BLaER1 treated with 17β-estradiol and CSF1 and Interleukin-3, amounts not matched to agents 10 nM and 100 nM (cell line): Measurements from ENCODE around the gene NBAS.

Experiments
- H3K27ac ChIP-seq, 11 experiments: shearing (Covaris generic); formaldehyde crosslinking; 2 replicates each; pipeline ENCODE4 v1.8.1; 2022
- H3K27me3 ChIP-seq, 11 experiments: shearing (Covaris generic); formaldehyde crosslinking; 2 replicates each; pipeline ENCODE4 v1.8.1; 2022
- H3K36me3 ChIP-seq, 11 experiments: shearing (Covaris generic); formaldehyde crosslinking; 2 replicates each; pipeline ENCODE4 v1.8.1; 2022
- H3K4me1 ChIP-seq, 10 experiments: shearing (Covaris generic); formaldehyde crosslinking; 2 replicates each; pipeline ENCODE4 v1.8.1; 2022
- H3K4me2 ChIP-seq, 11 experiments: shearing (Covaris generic); formaldehyde crosslinking; 2 replicates each; pipeline ENCODE4 v1.8.1; 2022
- H3K4me3 ChIP-seq, 10 experiments: shearing (Covaris generic); formaldehyde crosslinking; 2 replicates each; pipeline ENCODE4 v1.8.1; 2022
- H3K9ac ChIP-seq, 11 experiments: shearing (Covaris generic); formaldehyde crosslinking; 2 replicates each; pipeline ENCODE4 v1.8.1; 2022
- H3K9me3 ChIP-seq, 11 experiments: shearing (Covaris generic); formaldehyde crosslinking; replicated peaks in 1 of 11; 2 replicates each; pipeline ENCODE4 v1.8.1; 2022
- H4K20me1 ChIP-seq, 11 experiments: shearing (Covaris generic); formaldehyde crosslinking; 2 replicates each; pipeline ENCODE4 v1.8.1; 2022
- Cebpa-rat ChIP-seq, 11 experiments: shearing (Covaris generic); IDR thresholded peaks; 2 replicates each; pipeline ENCODE4 v1.8.1; 2022

The NBAS gene

DNA sequence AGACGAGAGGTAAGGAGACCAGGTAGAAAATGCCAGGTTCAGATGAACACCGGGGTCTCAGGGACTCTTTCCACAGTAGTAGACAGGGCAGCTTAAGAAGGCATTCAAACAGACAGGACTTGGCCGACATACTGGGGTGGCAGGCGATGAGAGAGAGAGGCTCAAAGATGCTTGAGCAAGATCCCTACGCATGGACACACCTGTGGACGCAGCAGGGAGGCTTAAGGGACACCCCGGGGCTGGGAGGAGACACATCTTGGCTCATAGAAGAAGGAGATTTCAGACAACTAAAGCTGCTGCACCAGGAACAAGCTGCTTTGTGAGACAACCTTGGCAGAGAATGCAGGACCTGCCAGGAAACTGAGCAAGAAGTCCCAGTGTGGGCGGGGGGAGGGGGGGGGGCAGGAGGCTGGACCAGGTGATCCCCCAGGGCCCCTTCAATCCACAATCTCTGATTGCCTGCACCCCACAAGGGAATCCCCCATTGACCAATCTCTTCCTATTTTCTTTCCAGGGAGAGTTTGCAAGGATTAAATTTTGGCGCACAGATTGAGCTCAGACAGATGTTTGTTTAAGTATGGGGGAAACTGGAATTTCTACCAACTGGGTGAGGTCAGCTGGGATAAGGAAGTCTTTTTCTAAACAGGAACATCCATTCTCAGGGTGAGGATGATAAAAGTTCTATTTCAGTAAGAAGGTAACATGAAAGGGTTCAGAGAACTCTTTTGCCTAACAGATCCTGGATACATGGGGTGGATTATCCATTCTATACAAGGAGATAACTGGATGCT, 400.7 kb downstream of the NBAS start:
- Histone ChIP-seq H3K4me1 (peaks cover 0 to 14% (median 0%) of the 10 kb centered on the region in 10 experiments; a peak in 5 of 20 replicates), H4K20me1 (no peaks in the 10 kb centered on the region), H3K9ac (no peak overlapping the region), H3K27ac (no peak overlapping the region), H3K36me3 (no peaks in the 10 kb centered on the region; a peak in 1 of 22 replicates), H3K27me3 (no peaks in the 10 kb centered on the region), H3K4me3 (no peak overlapping the region), H3K4me2 (no peak overlapping the region), H3K9me3 (no peaks in the 10 kb centered on the region)
- TF ChIP-seq Cebpa-rat (IDR thresholded peaks at IDR 0.05): no peak

DNA sequence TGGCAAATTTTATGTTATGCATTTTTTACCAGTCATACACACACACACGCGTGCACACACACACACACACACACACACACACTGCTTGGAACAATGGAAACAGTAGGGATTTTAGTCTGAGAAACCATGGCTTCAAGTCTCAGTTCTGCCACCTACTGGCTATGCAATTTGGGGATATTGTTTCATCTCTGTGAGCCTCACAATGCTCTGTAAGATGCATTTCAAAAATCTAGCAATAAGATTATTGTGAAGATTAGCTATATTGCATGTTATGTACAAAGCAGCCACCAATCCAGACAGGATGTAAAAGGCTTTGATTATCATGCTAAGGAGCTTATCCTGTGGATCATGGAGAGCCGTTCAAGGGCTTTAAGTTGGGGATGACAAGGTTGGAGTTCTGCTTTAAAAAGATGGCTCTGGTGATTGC, 401.4 kb downstream of the NBAS start:
- Histone ChIP-seq H3K36me3 (no peaks in the 10 kb centered on the region), H3K9ac (no peak overlapping the region), H3K27me3 (no peaks in the 10 kb centered on the region), H3K4me2 (no peak overlapping the region), H4K20me1 (no peaks in the 10 kb centered on the region), H3K9me3 (no peaks in the 10 kb centered on the region), H3K27ac (no peak overlapping the region), H3K4me3 (no peak overlapping the region), H3K4me1 (peaks cover 0 to 9% (median 0%) of the 10 kb centered on the region in 10 experiments; a peak in 5 of 20 replicates)
- TF ChIP-seq Cebpa-rat (IDR thresholded peaks at IDR 0.05): no peak

DNA sequence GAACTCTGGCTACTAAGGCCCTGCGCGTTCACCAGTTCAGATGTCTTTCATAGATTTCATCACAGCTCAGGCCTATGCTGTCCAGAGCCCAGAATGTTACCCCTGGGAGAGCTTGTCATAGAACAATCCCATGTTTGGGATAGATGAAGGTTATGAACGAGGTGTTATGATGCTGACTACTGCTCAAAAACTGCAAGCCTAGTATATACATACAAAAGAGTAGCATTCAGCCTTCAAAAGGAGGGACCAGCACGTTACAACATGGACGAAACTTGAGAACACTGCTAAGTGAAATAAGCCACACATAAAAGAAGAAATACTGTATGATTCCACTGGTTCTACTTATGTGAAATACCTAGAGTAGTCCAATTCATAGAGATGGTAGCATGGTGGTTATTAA, 401.9 kb downstream of the NBAS start:
- Histone ChIP-seq H3K27me3 (no peaks in the 10 kb centered on the region), H3K9me3 (no peaks in the 10 kb centered on the region), H3K4me2 (no peak overlapping the region), H3K27ac (no peak overlapping the region), H3K4me1 (peaks cover 0 to 3% (median 0%) of the 10 kb centered on the region in 10 experiments; a peak in 4 of 20 replicates), H4K20me1 (no peaks in the 10 kb centered on the region), H3K9ac (no peak overlapping the region), H3K4me3 (no peak overlapping the region), H3K36me3 (no peaks in the 10 kb centered on the region)
- TF ChIP-seq Cebpa-rat (IDR thresholded peaks at IDR 0.05): no peak

DNA sequence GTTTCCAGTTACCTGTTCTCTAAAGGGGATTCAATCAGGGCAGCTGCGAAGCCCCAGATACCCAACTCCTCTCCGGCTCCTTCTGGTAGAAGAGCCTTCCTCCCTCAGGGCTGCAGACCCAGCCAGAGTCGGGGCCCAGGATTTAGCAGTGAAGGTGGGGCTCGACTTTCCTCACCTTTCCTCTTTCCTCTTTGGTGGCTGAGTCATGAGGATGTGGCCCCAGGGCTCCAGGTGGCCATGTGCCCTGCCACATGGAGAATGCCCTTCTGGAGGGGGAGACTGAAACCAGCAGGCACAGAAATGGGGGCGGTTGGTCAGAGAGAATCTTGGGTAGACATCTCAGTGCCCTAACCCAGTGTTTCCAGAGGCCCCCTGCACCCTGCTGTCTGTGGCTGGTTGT, 402.6 kb downstream of the NBAS start:
- no peaks in the 10 kb centered on the region for H4K20me1 ChIP-seq
- H3K27ac ChIP-seq: no peak overlapping the region
- H3K27me3 ChIP-seq: no peaks in the 10 kb centered on the region
- H3K9ac ChIP-seq: no peak overlapping the region
- H3K9me3 ChIP-seq: no peaks in the 10 kb centered on the region
- TF ChIP-seq Cebpa-rat (IDR thresholded peaks at IDR 0.05): no peak
- H3K4me2 ChIP-seq: no peak overlapping the region
- H3K36me3 ChIP-seq: no peaks in the 10 kb centered on the region
- H3K4me3 ChIP-seq: no peak overlapping the region
- no peaks in the 10 kb centered on the region for H3K4me1 ChIP-seq

DNA sequence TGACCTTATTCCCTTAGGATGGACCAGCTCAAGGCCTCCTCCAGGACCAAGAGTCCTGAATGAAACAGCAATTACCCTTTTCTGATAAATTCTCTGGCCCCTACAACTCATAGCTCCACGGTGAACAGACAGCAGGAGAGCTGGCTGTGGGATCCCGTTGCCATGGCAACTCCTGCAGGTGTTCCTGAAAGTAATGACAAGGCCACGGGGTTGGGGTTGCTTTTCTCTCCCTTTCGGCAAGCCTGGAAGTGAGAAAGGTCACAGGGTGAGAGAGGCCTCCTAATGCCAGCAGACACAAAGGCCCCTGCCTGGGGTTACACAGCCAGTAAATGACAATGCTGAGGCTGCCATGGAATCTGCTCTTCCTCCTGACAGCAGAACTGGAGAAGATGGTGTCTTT, 403.0 kb downstream of the NBAS start:
- Histone ChIP-seq H3K9me3 (no peaks in the 10 kb centered on the region), H3K27me3 (no peaks in the 10 kb centered on the region), H3K4me2 (no peak overlapping the region), H3K4me3 (no peak overlapping the region), H3K4me1 (no peaks in the 10 kb centered on the region), H4K20me1 (no peaks in the 10 kb centered on the region), H3K36me3 (no peaks in the 10 kb centered on the region), H3K9ac (no peak overlapping the region), H3K27ac (no peak overlapping the region; a peak in 1 of 22 replicates)
- no peak for TF ChIP-seq Cebpa-rat (IDR thresholded peaks at IDR 0.05)

DNA sequence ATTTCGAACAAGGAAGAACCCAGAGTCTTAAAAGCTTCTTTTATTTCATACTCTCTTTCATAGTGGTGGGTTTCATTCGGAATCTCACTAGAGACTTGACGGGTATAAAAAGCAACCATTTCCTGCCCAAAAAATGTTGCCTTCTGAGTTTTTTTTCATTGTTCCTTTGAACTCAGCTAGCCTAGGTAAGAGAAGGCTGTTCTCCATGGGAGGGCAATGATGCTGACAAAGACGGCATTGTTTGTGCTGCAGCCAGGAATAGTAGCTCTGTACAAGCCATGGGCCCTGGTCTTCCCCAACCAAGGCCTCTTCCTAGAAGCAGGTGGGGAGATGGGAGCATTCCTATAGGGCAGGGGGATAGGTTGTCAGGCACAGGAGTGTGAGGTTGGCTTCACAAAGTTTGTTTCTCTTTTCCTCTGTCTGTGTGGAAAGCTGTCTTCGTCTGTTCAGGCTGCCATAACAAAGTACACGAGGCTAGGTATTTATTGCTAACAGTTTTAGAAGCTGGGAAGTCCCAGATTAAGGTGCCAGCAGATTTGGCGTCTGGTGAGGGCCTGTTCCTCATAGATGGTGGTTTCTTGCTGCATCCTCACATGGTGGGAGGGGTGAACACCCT, 405.1 kb downstream of the NBAS start:
- Histone ChIP-seq H3K9me3 (no peaks in the 10 kb centered on the region), H4K20me1 (no peaks in the 10 kb centered on the region), H3K4me1 (no peaks in the 10 kb centered on the region), H3K36me3 (no peaks in the 10 kb centered on the region), H3K27me3 (no peaks in the 10 kb centered on the region), H3K27ac (no peak overlapping the region), H3K4me3 (no peak overlapping the region), H3K4me2 (no peak overlapping the region), H3K9ac (no peak overlapping the region)
- TF ChIP-seq Cebpa-rat (IDR thresholded peaks at IDR 0.05): no peak

DNA sequence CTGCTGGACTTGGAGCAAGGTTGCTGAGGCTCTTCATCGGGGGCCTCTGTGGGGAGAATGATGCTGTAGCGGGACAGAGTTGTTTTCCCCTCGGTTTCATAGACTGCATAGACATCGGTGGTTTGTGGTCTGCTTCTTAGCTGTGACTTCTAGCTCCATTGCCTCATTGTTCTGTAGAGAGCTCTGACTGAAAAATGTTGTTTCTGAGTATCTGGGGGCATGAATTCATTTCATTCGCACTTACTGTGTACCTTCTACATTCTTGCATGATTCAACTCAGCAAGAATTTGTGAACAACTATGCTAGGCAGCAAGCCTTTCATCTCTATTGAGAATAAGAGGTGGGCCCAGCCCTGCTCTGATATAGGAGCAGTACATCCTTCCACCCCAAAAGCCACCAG, 406.8 kb downstream of the NBAS start:
- TF ChIP-seq Cebpa-rat (IDR thresholded peaks at IDR 0.05): no peak

DNA sequence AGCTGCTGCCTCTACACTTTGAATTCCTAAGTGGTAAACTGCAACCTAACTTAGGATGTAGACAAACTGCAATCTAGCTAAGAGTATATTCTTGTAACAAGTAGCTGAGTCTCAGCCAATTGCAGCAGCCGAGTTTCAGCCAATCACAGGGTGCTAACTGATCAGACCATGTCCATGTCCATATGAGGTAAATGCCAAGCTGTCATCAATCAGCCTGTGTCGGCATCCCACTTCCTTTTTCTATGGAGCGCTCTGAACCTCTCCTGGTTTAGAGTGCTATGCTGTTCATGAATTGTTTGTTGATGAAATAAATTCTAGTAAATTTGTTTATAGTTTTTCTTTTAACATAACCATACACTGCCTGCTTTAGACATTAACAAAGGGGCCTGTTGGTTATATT, 408.8 kb downstream of the NBAS start:
- H3K27me3 ChIP-seq: no peaks in the 10 kb centered on the region
- TF ChIP-seq Cebpa-rat (IDR thresholded peaks at IDR 0.05): no peak
- H3K4me3 ChIP-seq: no peak overlapping the region
- no peak overlapping the region for H3K4me2 ChIP-seq
- no peaks in the 10 kb centered on the region for H3K36me3 ChIP-seq
- no peaks in the 10 kb centered on the region for H3K4me1 ChIP-seq
- H3K9me3 ChIP-seq: no peaks in the 10 kb centered on the region
- no peak overlapping the region for H3K9ac ChIP-seq
- no peak overlapping the region for H3K27ac ChIP-seq
- H4K20me1 ChIP-seq: no peaks in the 10 kb centered on the region

More for the DNA sequence above, 406.8 kb downstream of the NBAS start:
- H3K9ac ChIP-seq: no peak overlapping the region
- no peak overlapping the region for H3K4me2 ChIP-seq
- H3K27ac ChIP-seq: no peak overlapping the region
- no peaks in the 10 kb centered on the region for H4K20me1 ChIP-seq
- no peak overlapping the region for H3K4me3 ChIP-seq
- H3K36me3 ChIP-seq: no peaks in the 10 kb centered on the region
- no peaks in the 10 kb centered on the region for H3K9me3 ChIP-seq
- H3K27me3 ChIP-seq: no peaks in the 10 kb centered on the region
- no peaks in the 10 kb centered on the region for H3K4me1 ChIP-seq

DNA sequence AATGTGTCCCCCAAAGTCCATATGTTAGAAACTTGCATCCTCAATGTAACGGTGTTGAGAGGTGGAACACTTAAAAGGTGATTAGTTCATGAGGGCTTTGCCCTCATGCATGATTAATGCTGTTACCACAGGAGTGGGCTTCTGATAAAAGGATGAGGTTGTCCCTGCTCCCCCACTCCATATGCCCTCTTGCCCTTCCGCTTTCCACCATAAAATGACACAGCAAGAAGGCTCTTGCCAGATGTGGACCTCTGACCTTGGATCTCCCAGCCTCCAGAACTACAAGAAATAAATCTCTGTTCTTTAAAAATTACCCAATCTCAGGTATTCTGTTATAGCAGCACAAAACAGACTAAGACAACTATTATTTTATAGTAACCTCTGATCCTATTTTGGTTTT, 412.1 kb downstream of the NBAS start:
- Histone ChIP-seq H3K4me3 (no peak overlapping the region), H3K27ac (no peak overlapping the region), H3K27me3 (no peaks in the 10 kb centered on the region), H4K20me1 (no peaks in the 10 kb centered on the region), H3K4me2 (no peak overlapping the region), H3K4me1 (peaks cover 0 to 6% (median 0%) of the 10 kb centered on the region in 10 experiments; a peak in 1 of 20 replicates), H3K9ac (no peak overlapping the region), H3K36me3 (no peaks in the 10 kb centered on the region), H3K9me3 (no peaks in the 10 kb centered on the region)
- TF ChIP-seq Cebpa-rat (IDR thresholded peaks at IDR 0.05): no peak

DNA sequence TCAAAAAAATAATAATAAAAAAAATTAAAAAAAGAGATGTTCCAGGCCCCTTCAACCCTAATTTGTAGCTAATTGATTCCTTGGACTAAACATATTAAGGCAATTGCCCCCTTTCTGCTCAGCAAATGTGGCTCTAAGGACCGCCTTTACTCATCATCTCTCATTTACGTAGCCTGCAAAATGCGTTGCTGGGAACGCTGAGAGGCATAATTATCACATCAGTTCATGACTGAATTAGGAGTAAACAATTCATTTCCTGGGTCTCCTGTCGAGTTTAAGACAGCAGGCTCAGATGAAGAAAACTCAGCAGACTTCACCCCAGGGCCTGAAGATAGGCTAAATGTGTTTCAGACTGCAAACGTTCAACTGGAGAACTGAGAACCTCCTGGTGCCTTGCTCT, 413.5 kb downstream of the NBAS start:
- no peak overlapping the region for H3K4me2 ChIP-seq
- no peak for TF ChIP-seq Cebpa-rat (IDR thresholded peaks at IDR 0.05)
- no peaks in the 10 kb centered on the region for H3K27me3 ChIP-seq
- H3K36me3 ChIP-seq: no peaks in the 10 kb centered on the region
- no peak overlapping the region for H3K27ac ChIP-seq
- H3K4me3 ChIP-seq: no peak overlapping the region
- peaks cover 4 to 20% (median 12%) of the 10 kb centered on the region in 10 experiments for H3K4me1 ChIP-seq
- no peak overlapping the region for H3K9ac ChIP-seq
- H4K20me1 ChIP-seq: no peaks in the 10 kb centered on the region
- no peaks in the 10 kb centered on the region for H3K9me3 ChIP-seq
